GM12878 (cell line): Measurements from ENCODE around the gene CAPN10. TPM values are rescaled to one million over a fixed set of nuclear protein-coding genes. Genes with fewer than 3 reads are reported as not detected.
A peak's percentile ranks its signal among the peaks of the same experiment; 100 is the strongest.

Experiments
- ATAC-seq: fragments of 200-7000 bp; cut with Tn5 transposase; 3 replicates; pipeline ENCODE4 v1.9.1; 2020; ENCODE audit warnings: mild to moderate bottlenecking, moderate library complexity
- BruUV-seq: library from RNA; stranded (reverse); fragments of 400-500 nt; replicated peaks from 2 replicates; lab custom pipeline; 2021; lab: Mats Ljungman, UMichigan
- CTCF ChIA-PET: fragments of 300-600 bp; sonication (Branson Sonifier 250); formaldehyde crosslinking; extraction: SDS; loops from one replicate; lab custom pipeline; 2021; ENCODE audit warnings: inconsistent platforms; lab: Yijun Ruan, JAX
- POLR2A ChIA-PET: fragments of 350-600 bp; formaldehyde crosslinking; extraction: SDS; loops from one replicate; lab custom pipeline; 2021; ENCODE audit warnings: inconsistent platforms; lab: Charles Lee
- RAD21 ChIA-PET: fragments of 300-600 bp; sonication (Branson Sonifier 250); formaldehyde crosslinking; loops from one replicate; lab custom pipeline; 2023; ENCODE audit warnings: antibody characterized with exemption; ENCODE audit not compliant: unreplicated experiment; lab: Charles Lee
- SMC1A ChIA-PET: fragments of 300-600 bp; sonication (Branson Sonifier 250); formaldehyde crosslinking; loops from one replicate; lab custom pipeline; 2023; ENCODE audit not compliant: unreplicated experiment, uncharacterized antibody; lab: Charles Lee
- DNase-seq: peaks from one replicate; pipeline ENCODE4 v3.0.0-alpha.2; 2011; ENCODE audit warnings: low read depth, low spot score
- FAIRE-seq: peaks from 3 replicates; lab custom pipeline; 2011; peaks lifted over from hg19 to GRCh38; lab: Jason Lieb, UNC
- H2AFZ ChIP-seq: 2 replicates; pipeline ENCODE4 v1.6.0; 2011; ENCODE audit warnings: low read depth, low read length, control low read depth; ENCODE audit not compliant: control insufficient read depth
- H3K27ac ChIP-seq: 2 replicates; pipeline ENCODE4 v1.5.1; 2011; ENCODE audit warnings: control low read depth; ENCODE audit not compliant: control insufficient read depth, insufficient read depth
- H3K27me3 ChIP-seq, 2 experiments: replicated peaks in 1 of 2; 2 replicates each; pipeline versions ENCODE4 v1.6.0 to v1.6.1; 2011; ENCODE audit warnings: low read length in 1 of 2; ENCODE audit not compliant: control insufficient read depth in 2 of 2, insufficient read depth in 2 of 2
- H3K36me3 ChIP-seq, 2 experiments: 2 replicates each; pipeline ENCODE4 v1.5.1; 2011; ENCODE audit warnings: low read length in 1 of 2; ENCODE audit not compliant: control insufficient read depth in 2 of 2, insufficient read depth in 2 of 2
- H3K4me1 ChIP-seq: 2 replicates; pipeline ENCODE4 v1.6.1; 2011; ENCODE audit warnings: mild to moderate bottlenecking, low read length, moderate library complexity, mixed read lengths; ENCODE audit not compliant: control insufficient read depth, insufficient read depth
- H3K4me2 ChIP-seq: 2 replicates; pipeline ENCODE4 v1.6.0; 2011; ENCODE audit warnings: control low read depth; ENCODE audit not compliant: control insufficient read depth, insufficient read depth
- H3K4me3 ChIP-seq: fragments of 200-600 bp; sonication (generic); 2 replicates; pipeline ENCODE4 v1.5.1; 2016
- H3K79me2 ChIP-seq: 2 replicates; pipeline ENCODE4 v1.6.0; 2011; ENCODE audit warnings: low read length; ENCODE audit not compliant: control insufficient read depth, insufficient read depth
- H3K9ac ChIP-seq: 2 replicates; pipeline ENCODE4 v1.8.0; 2011; ENCODE audit warnings: low read length, control low read depth, mixed read lengths; ENCODE audit not compliant: control insufficient read depth, insufficient read depth
- H3K9me3 ChIP-seq: replicated peaks from 3 replicates; pipeline ENCODE4 v1.5.1; 2011; ENCODE audit warnings: mild to moderate bottlenecking, low read length; ENCODE audit not compliant: control insufficient read depth, insufficient read depth
- H4K20me1 ChIP-seq: 2 replicates; pipeline ENCODE4 v1.6.0; 2011; ENCODE audit not compliant: control insufficient read depth, insufficient read depth
- BRCA1 ChIP-seq: IDR thresholded peaks from 2 replicates; pipeline ENCODE4 v1.6.1; 2011; ENCODE audit warnings: low read depth, low read length, improper control_type of control experiment
- FOXM1 ChIP-seq: IDR thresholded peaks from 2 replicates; pipeline ENCODE4 v1.6.1; 2012; ENCODE audit warnings: low read depth, mild to moderate bottlenecking, inconsistent platforms, low read length, moderate library complexity
- GABPA ChIP-seq: IDR thresholded peaks from 2 replicates; pipeline ENCODE4 v1.6.1; 2014; ENCODE audit warnings: antibody characterized with exemption, low read depth, mild to moderate bottlenecking, inconsistent platforms
- GATAD2B ChIP-seq: fragments of 450-650 bp; conservative IDR thresholded peaks from 2 replicates; pipeline ENCODE4 v1.6.1; 2017; ENCODE audit warnings: low read depth, mild to moderate bottlenecking, moderate library complexity
- HDGF ChIP-seq: fragments of 450-650 bp; IDR thresholded peaks from 2 replicates; pipeline ENCODE4 v1.6.1; 2016; ENCODE audit warnings: antibody characterized with exemption
- IKZF1 ChIP-seq: fragments of 450-650 bp; conservative IDR thresholded peaks from 2 replicates; pipeline ENCODE4 v1.6.1; 2017; ENCODE audit warnings: antibody characterized with exemption, mild to moderate bottlenecking
- IRF3 ChIP-seq: fragments of 450-650 bp; IDR thresholded peaks from 2 replicates; pipeline ENCODE4 v1.6.1; 2014; ENCODE audit warnings: mild to moderate bottlenecking
- MXI1 ChIP-seq: fragments of 150-350 bp; IDR thresholded peaks from 2 replicates; pipeline ENCODE4 v1.6.1; 2011; ENCODE audit warnings: low read depth, mild to moderate bottlenecking, inconsistent platforms, low read length, improper control_type of control experiment
- MYB ChIP-seq: fragments of 150-350 bp; IDR thresholded peaks from 2 replicates; pipeline ENCODE4 v1.6.1; 2014; ENCODE audit warnings: mild to moderate bottlenecking, low read depth, low read length, borderline replicate concordance
- NFXL1 ChIP-seq: fragments of 450-650 bp; IDR thresholded peaks from 2 replicates; pipeline ENCODE4 v1.6.1; 2017; ENCODE audit warnings: antibody characterized with exemption, mild to moderate bottlenecking, borderline replicate concordance
- NRF1 ChIP-seq: conservative IDR thresholded peaks from 2 replicates; pipeline ENCODE4 v1.6.1; 2011; ENCODE audit warnings: mild to moderate bottlenecking, low read depth, low read length, improper control_type of control experiment
- PKNOX1 ChIP-seq: fragments of 450-650 bp; IDR thresholded peaks from 2 replicates; pipeline ENCODE4 v1.6.1; 2016; ENCODE audit warnings: mild to moderate bottlenecking
- RCOR1 ChIP-seq: conservative IDR thresholded peaks from 2 replicates; pipeline ENCODE4 v1.6.1; 2012; ENCODE audit warnings: low read depth, low read length, improper control_type of control experiment
- REST ChIP-seq: IDR thresholded peaks from 2 replicates; pipeline ENCODE4 v1.6.1; 2012; ENCODE audit warnings: mild to moderate bottlenecking, low read depth, low read length
- SMARCA5 ChIP-seq: fragments of 450-650 bp; IDR thresholded peaks from 2 replicates; pipeline ENCODE4 v1.6.1; 2017; ENCODE audit warnings: mild to moderate bottlenecking
- USF2 ChIP-seq: IDR thresholded peaks from 2 replicates; pipeline ENCODE4 v1.6.1; 2011; ENCODE audit warnings: low read depth, low read length, improper control_type of control experiment, borderline replicate concordance
- ZNF274 ChIP-seq: IDR thresholded peaks from one replicate; pipeline ENCODE4 v1.8.0; 2011; ENCODE audit not compliant: insufficient read length, insufficient read depth
- WGBS: methylation state at CpG from one replicate; pipeline ENCODE4 v1.1.6; 2016; ENCODE audit warnings: low lambda C conversion rate; ENCODE audit not compliant: insufficient replicate concordance, insufficient coverage; ENCODE audit errors: missing lambda C conversion rate; 5-methylcytosine and 5-hydroxymethylcytosine counted together
- in situ Hi-C: fragments of 300-500 bp; cut with MboI; formaldehyde crosslinking; loops from 9 replicates; pipeline ENCODE4 v1.14.3; 2018; ENCODE audit warnings: mixed read lengths
- intact Hi-C: fragments of 100-400 bp; cut with micrococcal nuclease; formaldehyde crosslinking; loops from one replicate; pipeline ENCODE4 v1.14.2; 2022; ENCODE audit not compliant: unreplicated experiment
- polyA plus RNA-seq, 11 experiments: library from polyadenylated mRNA; depleted of rRNA in 4 of 11; unstranded in 6 of 11; stranded (reverse) in 5 of 11; fragments of >200 nt; fragmentation: Nextera tagmentation in 4 of 11; fragmentation: Illumina TruSeq in 1 of 11; extraction: Ambion mirVana in 4 of 11; extraction: Trizol in 1 of 11; gene quantifications; 1 replicate in 1 of 11; 2 replicates in 10 of 11; pipeline versions ENCODE4 v1.2.1 to v1.2.3, GENCODE V29; 2011 to 2016; ENCODE audit warnings: inconsistent platforms in 2 of 11, missing spikeins in 2 of 11, low read depth in 1 of 11
- total RNA-seq, 4 experiments: library from RNA; depleted of rRNA in 3 of 4; stranded (reverse); fragments of >200 nt in 3 of 4; fragmentation: Illumina TruSeq in 1 of 4; extraction: Trizol in 1 of 4; gene quantifications; 2 replicates each; pipeline versions ENCODE4 v1.2.1 to v1.2.3, GENCODE V29; 2013 to 2021

CAPN10 gene
- total and polyA plus RNA-seq, 10 of the 15 experiments (the other 5 are each of a cell fraction or from before 2014, with no cell fraction given) = 0.37 to 40.6 (median 17.5) TPM

GRCh38 chr2:240561325-240561971, 25.1 kb upstream of the CAPN10 start:
- under 1% methylated on average over 14 of the region's 14 CpGs for WGBS
- peak overlapping the region; percentile 91 for H3K27ac ChIP-seq
- ChIA-PET SMC1A (interaction anchor here (1.6 to 12.1 kb wide), 2 partner anchors 19 to 25 kb away, joined by 7 to 124 read pairs; partner anchors contain the start of gene CAPN10), CTCF (interaction anchor here (0.7 to 7.9 kb wide), 3 partner anchors 12 to 47 kb away, joined by 3 to 196 read pairs (median 45); partner anchors contain the start of gene CAPN10), RAD21 (interaction anchor here (1.7 to 11.7 kb wide), 3 partner anchors 23 to 47 kb away, joined by 3 to 206 read pairs (median 17); partner anchors contain the start of gene CAPN10), POLR2A (interaction anchor here (0.9 to 7.8 kb wide), 7 partner anchors 8 to 588 kb away, joined by 3 to 233 read pairs (median 5); partner anchors contain the start of genes CAPN10 and PASK)
- H3K27me3 ChIP-seq = no peaks in the 10 kb centered on the region
- BruUV-seq = TSS peak; percentile 93
- peaks cover 51% of the 10 kb centered on the region for H3K4me1 ChIP-seq
- H3K4me3 ChIP-seq = peak overlapping the region; percentile 91
- H3K4me2 ChIP-seq = peak overlapping the region; percentile 46
- in situ Hi-C loops = no loop called here
- H3K9ac ChIP-seq = peak overlapping the region; percentile 85
- no peak for ATAC-seq
- peaks cover 54% of the 10 kb centered on the region for H3K79me2 ChIP-seq
- DNase-seq = peak; percentile 45
- H3K36me3 ChIP-seq = peaks cover 0 to 9% of the 10 kb centered on the region in 2 experiments; a peak in 2 of 4 replicates
- no peak overlapping the region for H2AFZ ChIP-seq
- intact Hi-C loops = loop anchor here (1.0 to 2.0 kb wide), 2 partner anchors 23 to 59 kb away; no protein-coding TSS in a partner anchor
- H4K20me1 ChIP-seq = no peaks in the 10 kb centered on the region
- FAIRE-seq = no peak
- no peaks in the 10 kb centered on the region for H3K9me3 ChIP-seq
- TF ChIP-seq MYB (no peak), IRF3 (no peak), RCOR1 (no peak), IKZF1 (no peak; the same call in 1 of the 2 replicates), ZNF274 (no peak), HDGF (no peak), USF2 (no peak; the same call in 1 of the 2 replicates), FOXM1 (no peak), PKNOX1 (no peak), BRCA1 (no peak), MXI1 (peak; percentile 66; the same call in 1 of the 2 replicates), REST (no peak), NFXL1 (no peak), GATAD2B (no peak), GABPA (no peak), NRF1 (no peak), SMARCA5 (peak; percentile 40; the same call in 1 of the 2 replicates)
